HCT116 (cell line): Measurements from ENCODE around the gene GALNT17. TPM values are rescaled to one million over a fixed set of nuclear protein-coding genes. Genes with fewer than 3 reads are reported as not detected.

Experiments used
- ATAC-seq: fragments of 200-7000 bp; cut with Tn5 transposase; 2 replicates; pipeline ENCODE4 v1.9.1; 2020; ENCODE audit warnings: mild to moderate bottlenecking, moderate library complexity
- Bru-seq: library from RNA; stranded (reverse); fragments of 400-500 nt; gene quantifications from one replicate; lab custom pipeline; 2021; lab: Mats Ljungman, UMichigan
- BruChase-seq, 2 experiments: library from RNA; stranded (reverse); fragments of 400-500 nt; gene quantifications; one replicate each; lab custom pipeline; 2021; lab: Mats Ljungman, UMichigan
- BruUV-seq: library from RNA; stranded (reverse); fragments of 400-500 nt; replicated peaks from 2 replicates; lab custom pipeline; 2021; lab: Mats Ljungman, UMichigan
- CTCF ChIA-PET: fragments of 300-600 bp; sonication (Branson Sonifier 250); formaldehyde crosslinking; loops from one replicate; lab custom pipeline; 2021; ENCODE audit warnings: antibody characterized with exemption; lab: Charles Lee
- POLR2A ChIA-PET: fragments of 300-600, 350-600 bp; sonication (Branson Sonifier 250); formaldehyde crosslinking; loops from one replicate; lab custom pipeline; 2021; ENCODE audit warnings: antibody characterized with exemption; lab: Charles Lee
- RAD21 ChIA-PET, 2 experiments: fragments of 300-600 bp; sonication (Branson Sonifier 250); formaldehyde crosslinking; loops; one replicate each; lab custom pipeline; 2023; ENCODE audit warnings: low total read pairs in 2 of 2; ENCODE audit not compliant: uncharacterized antibody in 2 of 2, unreplicated experiment in 2 of 2, low non-redundant PET in 1 of 2; lab: Charles Lee
- DNase-seq: peaks from one replicate; pipeline ENCODE4 v3.0.0-alpha.2; 2010; ENCODE audit warnings: low read depth, low spot score
- H2AFZ ChIP-seq: fragments of 200-600 bp; shearing (Covaris generic), sonication (generic); 2 replicates; pipeline ENCODE4 v1.6.1; 2017; ENCODE audit warnings: low read depth, mixed run types, mixed read lengths, antibody characterized with exemption, low read length; ENCODE audit not compliant: poor library complexity, severe bottlenecking
- H3K27ac ChIP-seq: 2 replicates; pipeline ENCODE4 v1.5.1; 2012; ENCODE audit warnings: low read depth, low read length
- H3K27me3 ChIP-seq: fragments of 200-600 bp; sonication (generic); 2 replicates; pipeline ENCODE4 v1.6.1; 2016; ENCODE audit warnings: mixed run types, low read length, mixed read lengths; ENCODE audit not compliant: insufficient read depth
- H3K36me3 ChIP-seq, 2 experiments: fragments of 200-500 bp in 1 of 2; fragments of 200-600 bp in 1 of 2; sonication (Bioruptor generic) in 1 of 2; sonication (generic) in 1 of 2; 2 replicates each; pipeline versions ENCODE4 v1.5.1 to v1.6.1; 2014 to 2016; ENCODE audit warnings: low read length in 2 of 2, inconsistent platforms in 1 of 2, mixed read lengths in 1 of 2, mixed run types in 1 of 2; ENCODE audit not compliant: insufficient read depth in 2 of 2, control insufficient read depth in 1 of 2
- H3K4me1 ChIP-seq, 2 experiments: fragments of 200-600 bp in 1 of 2; sonication (generic) in 1 of 2; 2 replicates each; pipeline versions ENCODE4 v1.5.1 to v1.6.1; 2012 to 2017; ENCODE audit warnings: low read length in 2 of 2, inconsistent platforms in 1 of 2, mild to moderate bottlenecking in 1 of 2, mixed read lengths in 1 of 2, mixed run types in 1 of 2, moderate library complexity in 1 of 2; ENCODE audit not compliant: insufficient read depth in 2 of 2, control insufficient read depth in 1 of 2
- H3K4me2 ChIP-seq: fragments of 200-600 bp; sonication (generic); 2 replicates; pipeline ENCODE4 v1.6.1; 2017; ENCODE audit warnings: mixed run types, low read length, mixed read lengths
- H3K4me3 ChIP-seq, 2 experiments: fragments of 200-600 bp in 1 of 2; sonication (generic) in 1 of 2; replicated peaks in 1 of 2; 2 replicates each; pipeline ENCODE4 v1.5.1; 2011 to 2016; ENCODE audit warnings: low read length in 2 of 2, control low read depth in 1 of 2, low read depth in 1 of 2, mild to moderate bottlenecking in 1 of 2, mixed read lengths in 1 of 2, mixed run types in 1 of 2
- H3K79me2 ChIP-seq: fragments of 200-600 bp; sonication (generic); 2 replicates; pipeline ENCODE4 v1.6.1; 2017; ENCODE audit warnings: mild to moderate bottlenecking, mixed run types, low read length, moderate library complexity, mixed read lengths; ENCODE audit not compliant: insufficient read depth
- H3K9ac ChIP-seq: fragments of 200-600 bp; sonication (generic); 2 replicates; pipeline ENCODE4 v1.6.1; 2016; ENCODE audit warnings: low read length, mixed read lengths
- H3K9me2 ChIP-seq: fragments of 200-600 bp; sonication (generic), shearing (Covaris generic); 2 replicates; pipeline ENCODE4 v1.6.1; 2017; ENCODE audit warnings: mixed run types, mild to moderate bottlenecking, moderate library complexity; ENCODE audit not compliant: insufficient read depth
- H3K9me3 ChIP-seq, 2 experiments: fragments of 200-500 bp in 1 of 2; fragments of 200-600 bp in 1 of 2; sonication (Bioruptor generic) in 1 of 2; sonication (generic) in 1 of 2; 2 replicates each; pipeline ENCODE4 v1.6.1; 2014 to 2017; ENCODE audit warnings: low read length in 2 of 2, mixed read lengths in 2 of 2, inconsistent platforms in 1 of 2, low read depth in 1 of 2, mild to moderate bottlenecking in 1 of 2, mixed run types in 1 of 2, moderate library complexity in 1 of 2; ENCODE audit not compliant: control insufficient read depth in 1 of 2, insufficient read depth in 1 of 2
- H4K20me1 ChIP-seq: fragments of 200-600 bp; sonication (generic), shearing (Covaris generic); 2 replicates; pipeline ENCODE4 v1.6.1; 2017; ENCODE audit warnings: mixed run types, mild to moderate bottlenecking, moderate library complexity; ENCODE audit not compliant: insufficient read depth
- ATF3 ChIP-seq: IDR thresholded peaks from 2 replicates; pipeline ENCODE4 v1.6.1; 2012
- CBX3 ChIP-seq: IDR thresholded peaks from 2 replicates; pipeline ENCODE4 v1.6.1; 2012; ENCODE audit warnings: low read depth
- CEBPB ChIP-seq: IDR thresholded peaks from 2 replicates; pipeline ENCODE4 v1.6.1; 2012; ENCODE audit warnings: low read depth
- CTCF ChIP-seq, 3 experiments: fragments of 200-600 bp in 1 of 3; sonication (generic) in 1 of 3; IDR thresholded peaks in 2 of 3; conservative IDR thresholded peaks in 1 of 3; 2 replicates each; pipeline ENCODE4 v1.5.1; 2012 to 2017; ENCODE audit warnings: low read depth in 2 of 3, low read length in 2 of 3, antibody characterized with exemption in 1 of 3, borderline replicate concordance in 1 of 3, control low read depth in 1 of 3, mild to moderate bottlenecking in 1 of 3, mixed read lengths in 1 of 3, mixed run types in 1 of 3, moderate library complexity in 1 of 3; ENCODE audit not compliant: insufficient read depth in 1 of 3
- EGR1 ChIP-seq: IDR thresholded peaks from 2 replicates; pipeline ENCODE4 v1.6.1; 2012; ENCODE audit warnings: low read depth
- ELF1 ChIP-seq: IDR thresholded peaks from 2 replicates; pipeline ENCODE4 v1.6.1; 2012; ENCODE audit warnings: low read depth, borderline replicate concordance
- MAX ChIP-seq: IDR thresholded peaks from 2 replicates; pipeline ENCODE4 v1.6.1; 2012
- POLR2AphosphoS5 ChIP-seq: IDR thresholded peaks from 2 replicates; pipeline ENCODE4 v1.6.1; 2011; ENCODE audit warnings: mild to moderate bottlenecking, low read depth, low read length, moderate library complexity
- REST ChIP-seq: IDR thresholded peaks from 2 replicates; pipeline ENCODE4 v1.6.1; 2012; ENCODE audit warnings: low read depth
- ZBTB33 ChIP-seq: IDR thresholded peaks from 2 replicates; pipeline ENCODE4 v1.6.1; 2011; ENCODE audit warnings: mild to moderate bottlenecking, low read length, moderate library complexity; ENCODE audit not compliant: insufficient replicate concordance; ENCODE audit errors: extremely low read depth
- ZFX ChIP-seq: fragments of 450-650 bp; IDR thresholded peaks from 2 replicates; pipeline ENCODE4 v1.6.1; 2017
- intact Hi-C: fragments of 100-400 bp; cut with micrococcal nuclease; formaldehyde crosslinking; loops from 2 replicates; pipeline ENCODE4 v1.10.0; 2022
- long read RNA-seq: library from polyadenylated mRNA; unstranded; transcript quantifications from one replicate; pipeline ENCODE4 v2.0.0, GENCODE V29; 2021; ENCODE audit not compliant: unreplicated experiment
- polyA plus RNA-seq: library from polyadenylated mRNA; unstranded; fragments of >200 nt; gene quantifications from 2 replicates; pipeline ENCODE4 v1.2.1, GENCODE V29; 2012; ENCODE audit warnings: missing spikeins
- total RNA-seq: library from RNA; stranded (reverse); gene quantifications from one replicate; pipeline ENCODE4 v1.2.1, GENCODE V29; 2021; ENCODE audit not compliant: unreplicated experiment

Gene GALNT17
- total RNA-seq (not detected), Bru-seq, nascent RNA (not detected), BruChase-seq, experiment 1, labeled RNA remaining after a 6-hour chase (not detected), BruChase-seq, experiment 2, labeled RNA remaining after a 2-hour chase (not detected)
- polyA plus RNA-seq: not detected in 2 replicates
- long read RNA-seq: 0 reads

GRCh38 chr7:71132127-71132376 lies at the start of gene GALNT17:
GALNT17 (plus strand) TSS chr7:71132144.
- Histone ChIP-seq H3K9ac (no peak within 1 kb of the TSS), H4K20me1 (no peaks in the 10 kb centered on the region), H3K36me3 (no peaks in the 10 kb centered on the region), H3K4me2 (no peak within 1 kb of the TSS), H3K4me3 (no peak within 1 kb of the TSS), H3K79me2 (no peaks in the 10 kb centered on the region), H3K27me3 (no peaks in the 10 kb centered on the region), H3K9me3 (peaks cover 3 to 9% of the 10 kb centered on the region in 2 experiments; a peak in 2 of 4 replicates), H3K4me1 (no peaks in the 10 kb centered on the region), H3K9me2 (no peaks in the 10 kb centered on the region), H3K27ac (no peak within 1 kb of the TSS), H2AFZ (no peak within 1 kb of the TSS)
- ChIA-PET RAD21 (no interaction called here), CTCF (no interaction called here), POLR2A (no interaction called here)
- TF ChIP-seq MAX (no peak), CTCF (IDR thresholded peaks at IDR 0.05 in 2 of 3, conservative IDR thresholded peaks at IDR 0.05 in 1 of 3; ENCODE audit: borderline replicate concordance in 1 of 3, insufficient read depth in 1 of 3, low read depth in 2 of 3, low read length in 2 of 3) (no peak), POLR2AphosphoS5 (no peak), REST (no peak), CEBPB (no peak), ELF1 (no peak), ZBTB33 (no peak), ZFX (no peak), CBX3 (no peak), EGR1 (no peak), ATF3 (no peak)
- DNase-seq: no peak
- BruUV-seq: no TSS peak
- ATAC-seq: no peak
- intact Hi-C loops: no loop called here
